UCSD-AML1 (cell line): Measurements from ENCODE around the gene FRMD6.

Source experiments
- DNase-seq: peaks from one replicate; lab custom pipeline; 2025; ENCODE audit not compliant: unreplicated experiment; lab: John Stamatoyannopoulos, UW

The FRMD6 gene

GRCh38 chr14:51663783-51664326, 12.1 kb downstream of the FRMD6 start:
- no peak for DNase-seq

GRCh38 chr14:51666070-51666469, 14.4 kb downstream of the FRMD6 start:
- no peak for DNase-seq

- no peak for DNase-seq
Measured at GRCh38 chr14:51666826-51667225, 15.1 kb downstream of the FRMD6 start.

GRCh38 chr14:51668870-51669269, 17.2 kb downstream of the FRMD6 start:
- DNase-seq: no peak

GRCh38 chr14:51674294-51675002, 22.7 kb downstream of the FRMD6 start:
- DNase-seq: no peak

- no peak for DNase-seq
Measured at GRCh38 chr14:51676549-51676948, 24.8 kb downstream of the FRMD6 start.

- no peak for DNase-seq
Measured at GRCh38 chr14:51677266-51677665, 25.6 kb downstream of the FRMD6 start.

- DNase-seq: no peak
Measured at GRCh38 chr14:51677738-51678137, 26.0 kb downstream of the FRMD6 start.

GRCh38 chr14:51680031-51680430, 28.3 kb downstream of the FRMD6 start:
- DNase-seq: no peak

GRCh38 chr14:51681411-51681810, 29.7 kb downstream of the FRMD6 start:
- no peak for DNase-seq

GRCh38 chr14:51682411-51682810, 30.7 kb downstream of the FRMD6 start:
- DNase-seq: no peak

- no peak for DNase-seq
Measured at GRCh38 chr14:51684760-51685159, 33.0 kb downstream of the FRMD6 start.

- DNase-seq: no peak
Measured at GRCh38 chr14:51691176-51691575, 39.5 kb downstream of the FRMD6 start.

GRCh38 chr14:51692646-51693045, 40.9 kb downstream of the FRMD6 start:
- no peak for DNase-seq

- no peak for DNase-seq
Measured at GRCh38 chr14:51697848-51698247, 46.1 kb downstream of the FRMD6 start.

GRCh38 chr14:51701951-51702350, 50.2 kb downstream of the FRMD6 start:
- DNase-seq: no peak

GRCh38 chr14:51703787-51704186, 52.1 kb downstream of the FRMD6 start:
- no peak for DNase-seq

- no peak for DNase-seq
Measured at GRCh38 chr14:51704545-51704944, 52.8 kb downstream of the FRMD6 start.

- DNase-seq: no peak
Measured at GRCh38 chr14:51707327-51707726, 55.6 kb downstream of the FRMD6 start.

- no peak for DNase-seq
Measured at GRCh38 chr14:51711505-51711904, 59.8 kb downstream of the FRMD6 start.

GRCh38 chr14:51715250-51715649, 63.5 kb downstream of the FRMD6 start:
- DNase-seq: no peak

- DNase-seq: no peak
Measured at GRCh38 chr14:51715742-51716141, 64.0 kb downstream of the FRMD6 start.

- DNase-seq: no peak
Measured at GRCh38 chr14:51716610-51717009, 64.9 kb downstream of the FRMD6 start.
